ENCODE data around the gene DKK1.

DKK1 gene

GRCh38 chr10:52300599-52301277 lies 13.3 kb upstream of the DKK1 start:
- Mint-ChIP-seq H3K36me3 (ENCODE audit: insufficient read depth) (no peaks in the 10 kb centered on the region), H3K27me3 (no peaks in the 10 kb centered on the region), H3K27ac (no peak overlapping the region), H3K4me3 (no peak overlapping the region), H3K9me3 (peaks cover 0 to 3% of the 10 kb centered on the region in 2 donors), H3K4me1 (ENCODE audit: low read depth in 2 of 2) (no peaks in the 10 kb centered on the region)
- no peak for DNase-seq
- ATAC-seq (replicated peaks): no peak

GRCh38 chr10:52308251-52309031 lies 5.6 kb upstream of the DKK1 start:
- Mint-ChIP-seq H3K27me3 (peaks cover 7 to 24% of the 10 kb centered on the region in 2 donors), H3K4me3 (no peak overlapping the region), H3K27ac (no peak overlapping the region), H3K4me1 (ENCODE audit: low read depth in 2 of 2) (no peaks in the 10 kb centered on the region), H3K36me3 (ENCODE audit: insufficient read depth) (no peaks in the 10 kb centered on the region), H3K9me3 (peaks cover 2 to 5% of the 10 kb centered on the region in 2 donors)
- no peak for DNase-seq
- ATAC-seq (replicated peaks): no peak

- Mint-ChIP-seq H3K4me3 (no peak overlapping the region), H3K27me3 (peaks cover 20 to 41% of the 10 kb centered on the region in 2 donors), H3K36me3 (ENCODE audit: insufficient read depth) (no peaks in the 10 kb centered on the region), H3K4me1 (ENCODE audit: low read depth in 2 of 2) (no peaks in the 10 kb centered on the region), H3K9me3 (peaks cover 3 to 13% of the 10 kb centered on the region in 2 donors), H3K27ac (no peak overlapping the region)
- ATAC-seq (replicated peaks) (no peak), DNase-seq (no peak)
Measured at GRCh38 chr10:52312942-52313255, 1.2 kb upstream of the DKK1 start.

- Mint-ChIP-seq H3K27me3 (peaks cover 20 to 39% of the 10 kb centered on the region in 2 donors), H3K27ac (no peak overlapping the region), H3K4me3 (no peak overlapping the region), H3K36me3 (ENCODE audit: insufficient read depth) (no peaks in the 10 kb centered on the region), H3K4me1 (ENCODE audit: low read depth in 2 of 2) (no peaks in the 10 kb centered on the region), H3K9me3 (peaks cover 3 to 13% of the 10 kb centered on the region in 2 donors)
- ATAC-seq (replicated peaks): no peak
- no peak for DNase-seq
Measured at GRCh38 chr10:52313256-52313932, 687 bp upstream of the DKK1 start.

GRCh38 chr10:52314822-52315552 lies 906 bp downstream of the DKK1 start:
- no peak overlapping the region for H3K4me3 Mint-ChIP-seq
- no peak for ATAC-seq (replicated peaks)
- no peaks in the 10 kb centered on the region for H3K36me3 Mint-ChIP-seq (ENCODE audit: insufficient read depth)

GRCh38 chr10:52316001-52316400 lies 1.9 kb downstream of the DKK1 start:
- no peak for DNase-seq
- no peak overlapping the region for H3K4me3 Mint-ChIP-seq
- H3K36me3 Mint-ChIP-seq (ENCODE audit: insufficient read depth): no peaks in the 10 kb centered on the region
- no peaks in the 10 kb centered on the region for H3K4me1 Mint-ChIP-seq (ENCODE audit: low read depth in 2 of 2)
- H3K9me3 Mint-ChIP-seq: peaks cover 6 to 13% of the 10 kb centered on the region in 2 donors
- H3K27me3 Mint-ChIP-seq: peaks cover 20 to 26% of the 10 kb centered on the region in 2 donors
- no peak for ATAC-seq (replicated peaks)
- H3K27ac Mint-ChIP-seq: no peak overlapping the region

More at GRCh38 chr10:52314822-52315552, 906 bp downstream of the DKK1 start:
- Mint-ChIP-seq H3K27ac (no peak overlapping the region), H3K9me3 (peaks cover 3 to 13% of the 10 kb centered on the region in 2 donors), H3K27me3 (peaks cover 20 to 26% of the 10 kb centered on the region in 2 donors), H3K4me1 (ENCODE audit: low read depth in 2 of 2) (no peaks in the 10 kb centered on the region)
- no peak for DNase-seq

GRCh38 chr10:52316500-52316899 lies 2.4 kb downstream of the DKK1 start:
- no peak for ATAC-seq (replicated peaks)
- Mint-ChIP-seq H3K27me3 (peaks cover 20 to 26% of the 10 kb centered on the region in 2 donors), H3K27ac (no peak overlapping the region), H3K4me1 (ENCODE audit: low read depth in 2 of 2) (no peaks in the 10 kb centered on the region), H3K4me3 (no peak overlapping the region), H3K36me3 (ENCODE audit: insufficient read depth) (no peaks in the 10 kb centered on the region), H3K9me3 (peaks cover 6 to 13% of the 10 kb centered on the region in 2 donors)
- no peak for DNase-seq

GRCh38 chr10:52318136-52318701 lies 4.1 kb downstream of the DKK1 start:
- H3K27me3 Mint-ChIP-seq: peaks cover 15 to 20% of the 10 kb centered on the region in 2 donors
- no peaks in the 10 kb centered on the region for H3K4me1 Mint-ChIP-seq (ENCODE audit: low read depth in 2 of 2)
- no peaks in the 10 kb centered on the region for H3K36me3 Mint-ChIP-seq (ENCODE audit: insufficient read depth)
- no peak overlapping the region for H3K27ac Mint-ChIP-seq
- no peak overlapping the region for H3K4me3 Mint-ChIP-seq
- DNase-seq (no peak), ATAC-seq (replicated peaks) (no peak)
- H3K9me3 Mint-ChIP-seq: peaks cover 11 to 12% of the 10 kb centered on the region in 2 donors

GRCh38 chr10:52318822-52319464 lies 4.9 kb downstream of the DKK1 start:
- Mint-ChIP-seq H3K4me1 (ENCODE audit: low read depth in 2 of 2) (no peaks in the 10 kb centered on the region), H3K9me3 (peaks cover 6 to 9% of the 10 kb centered on the region in 2 donors), H3K27ac (no peak overlapping the region), H3K36me3 (ENCODE audit: insufficient read depth) (no peaks in the 10 kb centered on the region), H3K27me3 (peaks cover 10 to 13% of the 10 kb centered on the region in 2 donors), H3K4me3 (no peak overlapping the region)
- DNase-seq (no peak), ATAC-seq (replicated peaks) (no peak)

GRCh38 chr10:52319926-52320325 lies 5.8 kb downstream of the DKK1 start:
- H3K4me3 Mint-ChIP-seq: no peak overlapping the region
- no peak for ATAC-seq (replicated peaks)
- H3K4me1 Mint-ChIP-seq (ENCODE audit: low read depth in 2 of 2): no peaks in the 10 kb centered on the region
- peaks cover 0 to 3% of the 10 kb centered on the region in 2 donors for H3K27me3 Mint-ChIP-seq
- DNase-seq: no peak
- H3K9me3 Mint-ChIP-seq: peaks cover 0 to 9% of the 10 kb centered on the region in 2 donors
- no peak overlapping the region for H3K27ac Mint-ChIP-seq
- no peaks in the 10 kb centered on the region for H3K36me3 Mint-ChIP-seq (ENCODE audit: insufficient read depth)

GRCh38 chr10:52322323-52322722 lies 8.2 kb downstream of the DKK1 start:
- H3K27me3 Mint-ChIP-seq: no peaks in the 10 kb centered on the region
- H3K4me3 Mint-ChIP-seq: no peak overlapping the region
- DNase-seq (no peak), ATAC-seq (replicated peaks) (no peak)
- H3K27ac Mint-ChIP-seq: no peak overlapping the region
- H3K9me3 Mint-ChIP-seq: peaks cover 0 to 9% of the 10 kb centered on the region in 2 donors
- H3K4me1 Mint-ChIP-seq (ENCODE audit: low read depth in 2 of 2): no peaks in the 10 kb centered on the region
- H3K36me3 Mint-ChIP-seq (ENCODE audit: insufficient read depth): peaks cover 3% of the 10 kb centered on the region

GRCh38 chr10:52322936-52323335 lies 8.9 kb downstream of the DKK1 start:
- Mint-ChIP-seq H3K27me3 (no peaks in the 10 kb centered on the region), H3K9me3 (peaks cover 0 to 9% of the 10 kb centered on the region in 2 donors), H3K4me1 (ENCODE audit: low read depth in 2 of 2) (no peaks in the 10 kb centered on the region), H3K4me3 (no peak overlapping the region), H3K36me3 (ENCODE audit: insufficient read depth) (peaks cover 3% of the 10 kb centered on the region), H3K27ac (no peak overlapping the region)
- no peak for ATAC-seq (replicated peaks)
- no peak for DNase-seq
